K562 (cell line): ENCODE data around the gene NKG7.

Experiments
- IRF2 ChIP-seq: sonication (generic); formaldehyde crosslinking; IDR thresholded peaks from 2 replicates; pipeline ENCODE4 v1.8.1; 2022; ENCODE audit warnings: mild to moderate bottlenecking, missing genetic modification reagents
- SMC3 ChIP-seq: conservative IDR thresholded peaks from 2 replicates; pipeline ENCODE4 v1.6.1; 2011; ENCODE audit warnings: low read depth, low read length, improper control_type of control experiment; ENCODE audit not compliant: insufficient read depth
- TF ChIP-seq, protein P1 (sequence below): fragments of 250-450 bp; sonication (Bioruptor Pico); IDR thresholded peaks from 2 replicates; pipeline ENCODE4 v1.5.0; 2021; ENCODE audit warnings: mild to moderate bottlenecking, borderline replicate concordance

DNA sequence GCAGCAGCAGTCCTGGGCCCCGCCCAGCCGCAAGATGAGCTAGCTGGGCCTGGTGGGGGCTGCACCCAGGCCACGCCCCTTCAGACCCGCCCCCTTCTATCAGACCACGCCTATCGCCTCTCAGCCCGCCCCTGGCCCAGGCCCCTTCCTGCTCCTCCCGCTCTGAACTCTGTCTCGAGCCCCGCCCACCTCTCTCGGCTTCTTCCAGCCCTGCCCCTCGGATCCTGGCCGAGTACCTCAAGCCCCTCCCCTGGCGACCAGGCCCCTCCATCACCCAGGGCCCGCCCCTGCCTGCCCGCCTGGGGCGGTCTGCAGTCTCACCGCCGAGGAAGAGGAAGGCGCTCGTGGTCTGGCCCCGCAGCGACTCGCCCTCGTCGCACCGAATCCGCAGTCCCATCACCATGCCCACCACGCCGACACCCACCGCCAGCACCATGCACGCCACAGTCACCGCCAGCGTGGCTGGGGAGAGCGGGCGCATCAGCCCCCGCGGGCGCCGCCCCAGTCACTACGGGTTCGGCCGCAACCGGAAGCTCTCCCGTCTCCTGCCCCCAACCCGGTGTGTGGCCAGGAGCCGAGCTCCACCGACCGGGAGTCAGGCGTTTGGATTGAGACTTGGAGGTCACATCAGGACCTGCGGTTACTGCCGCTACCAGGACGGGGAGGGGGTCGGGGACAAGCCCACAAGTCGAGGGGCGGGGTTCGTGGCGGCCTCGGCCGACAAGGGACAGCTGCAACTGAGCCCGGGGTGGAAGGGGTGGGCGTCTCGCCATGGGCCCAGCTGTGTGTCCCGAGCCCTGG, 4.7 kb downstream of the NKG7 start:
- TF ChIP-seq SMC3 (no peak), IRF2 (no peak)
- TF ChIP-seq, protein P1, sequence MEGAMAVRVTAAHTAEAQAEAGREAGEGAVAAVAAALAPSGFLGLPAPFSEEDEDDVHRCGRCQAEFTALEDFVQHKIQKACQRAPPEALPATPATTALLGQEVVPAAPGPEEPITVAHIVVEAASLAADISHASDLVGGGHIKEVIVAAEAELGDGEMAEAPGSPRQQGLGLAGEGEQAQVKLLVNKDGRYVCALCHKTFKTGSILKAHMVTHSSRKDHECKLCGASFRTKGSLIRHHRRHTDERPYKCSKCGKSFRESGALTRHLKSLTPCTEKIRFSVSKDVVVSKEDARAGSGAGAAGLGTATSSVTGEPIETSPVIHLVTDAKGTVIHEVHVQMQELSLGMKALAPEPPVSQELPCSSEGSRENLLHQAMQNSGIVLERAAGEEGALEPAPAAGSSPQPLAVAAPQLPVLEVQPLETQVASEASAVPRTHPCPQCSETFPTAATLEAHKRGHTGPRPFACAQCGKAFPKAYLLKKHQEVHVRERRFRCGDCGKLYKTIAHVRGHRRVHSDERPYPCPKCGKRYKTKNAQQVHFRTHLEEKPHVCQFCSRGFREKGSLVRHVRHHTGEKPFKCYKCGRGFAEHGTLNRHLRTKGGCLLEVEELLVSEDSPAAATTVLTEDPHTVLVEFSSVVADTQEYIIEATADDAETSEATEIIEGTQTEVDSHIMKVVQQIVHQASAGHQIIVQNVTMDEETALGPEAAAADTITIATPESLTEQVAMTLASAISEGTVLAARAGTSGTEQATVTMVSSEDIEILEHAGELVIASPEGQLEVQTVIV: no peak
